HG03025 (cell line): ENCODE measurements around the gene MUC7.

ENCODE experiments used
- ATAC-seq: cut with Tn5 transposase; IDR thresholded peaks from one replicate; pipeline ENCODE4 v1.9.1; 2021; ENCODE audit warnings: mild to moderate bottlenecking, moderate library complexity; ENCODE audit not compliant: unreplicated experiment, low FRiP score

Gene MUC7

DNA sequence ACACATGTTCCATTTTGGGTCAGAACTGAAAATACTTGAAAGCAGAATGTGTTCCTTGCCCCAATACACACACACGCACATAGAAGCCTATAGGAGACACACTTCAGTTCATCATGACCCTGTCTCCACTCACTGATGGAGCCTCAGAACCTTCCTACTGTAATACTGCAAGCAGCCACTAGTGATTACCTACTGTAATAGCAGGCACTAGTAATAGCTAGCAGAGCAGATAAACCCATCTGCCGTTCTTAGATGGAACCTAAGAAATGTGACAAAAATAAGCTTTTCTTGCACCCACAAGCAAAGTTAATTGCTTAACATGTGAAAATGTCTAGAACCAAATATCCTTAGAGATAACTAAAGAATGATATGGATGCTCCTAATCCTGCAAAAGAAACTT lies 60.0 kb downstream of the MUC7 start:
- peak; percentile 49 for ATAC-seq
